SHP77 (cell line): Measurements from ENCODE around the gene POU3F2.
A peak's percentile ranks its signal among the peaks of the same experiment; 100 is the strongest.

Source experiments
- DNase-seq, 2 experiments: peaks; one replicate each; lab custom pipeline; 2025; lab: John Stamatoyannopoulos, UW

The POU3F2 gene

GRCh38 chr6:98831057-98831958 is 3.1 kb upstream of the POU3F2 start:
- peak; percentile 59 to 65 for DNase-seq

- DNase-seq, result no peak
These were observed 2.5 kb upstream of the POU3F2 start for GRCh38 chr6:98831959-98832283.

- peak in 1 of 2 experiments; percentile 30 for DNase-seq
These were observed 1.9 kb upstream of the POU3F2 start for GRCh38 chr6:98832284-98833056.

- DNase-seq, result no peak
These were observed 1.4 kb upstream of the POU3F2 start for GRCh38 chr6:98833057-98833306.

- DNase-seq, result peak; percentile 67 to 71
These were observed 891 bp upstream of the POU3F2 start for GRCh38 chr6:98833307-98834059.

- peak in 1 of 2 experiments; percentile 31 for DNase-seq
These were observed 1.0 kb downstream of the POU3F2 start for GRCh38 chr6:98835149-98836024.

GRCh38 chr6:98836025-98836961 is 1.9 kb downstream of the POU3F2 start:
- peak in 1 of 2 experiments; percentile 31 for DNase-seq

GRCh38 chr6:98836962-98837944 is 2.9 kb downstream of the POU3F2 start:
- no peak for DNase-seq

GRCh38 chr6:98838032-98838431 is 3.7 kb downstream of the POU3F2 start:
- DNase-seq, result no peak

GRCh38 chr6:98838975-98839374 is 4.6 kb downstream of the POU3F2 start:
- DNase-seq, result no peak

GRCh38 chr6:98839781-98840361 is 5.5 kb downstream of the POU3F2 start:
- peak; percentile 21 to 37 for DNase-seq

- no peak for DNase-seq
These were observed 6.0 kb downstream of the POU3F2 start for GRCh38 chr6:98840385-98840784.

- no peak for DNase-seq
These were observed 6.7 kb downstream of the POU3F2 start for GRCh38 chr6:98840996-98841513.

- DNase-seq, result no peak
These were observed 7.4 kb downstream of the POU3F2 start for GRCh38 chr6:98841621-98842341.

GRCh38 chr6:98842342-98843180 is 8.2 kb downstream of the POU3F2 start:
- DNase-seq, result no peak

- no peak for DNase-seq
These were observed 9.2 kb downstream of the POU3F2 start for GRCh38 chr6:98843271-98844243.
